BE2C (cell line): ENCODE results near the gene STX19.

Source experiments
- DNase-seq: peaks from one replicate; pipeline ENCODE4 v3.0.0-alpha.2; 2020
- H3K27me3 ChIP-seq: fragments of 250-450 bp; sonication (Bioruptor Pico); 2 replicates; pipeline ENCODE4 v1.5.1; 2020; ENCODE audit warnings: mild to moderate bottlenecking
- H3K36me3 ChIP-seq: fragments of 250-450 bp; sonication (Bioruptor Pico); 2 replicates; pipeline ENCODE4 v1.5.1; 2020; ENCODE audit warnings: mild to moderate bottlenecking
- H3K4me1 ChIP-seq: fragments of 250-450 bp; sonication (Bioruptor Pico); 2 replicates; pipeline ENCODE4 v1.5.1; 2020
- H3K4me3 ChIP-seq: 2 replicates; pipeline ENCODE4 v1.5.1; 2011; ENCODE audit warnings: low read depth, low read length
- H3K9me3 ChIP-seq: fragments of 250-450 bp; sonication (Bioruptor Pico); 2 replicates; pipeline ENCODE4 v1.5.1; 2020
- CTCF ChIP-seq: IDR thresholded peaks from 2 replicates; pipeline ENCODE4 v1.5.1; 2012; ENCODE audit warnings: mild to moderate bottlenecking, low read depth, low read length

STX19 gene

GRCh38 chr3:94015025-94015424 lies 13.4 kb downstream of the STX19 start:
- TF ChIP-seq CTCF, result no peak
- no peaks in the 10 kb centered on the region for H3K9me3 ChIP-seq
- no peaks in the 10 kb centered on the region for H3K27me3 ChIP-seq
- no peaks in the 10 kb centered on the region for H3K36me3 ChIP-seq
- H3K4me1 ChIP-seq, result no peaks in the 10 kb centered on the region; the same call in 1 of the 2 replicates
- H3K4me3 ChIP-seq, result no peak overlapping the region
- no peak for DNase-seq

GRCh38 chr3:94012185-94012584 lies 16.2 kb downstream of the STX19 start:
- H3K9me3 ChIP-seq, result no peaks in the 10 kb centered on the region
- H3K4me3 ChIP-seq, result no peak overlapping the region
- peaks cover 10% of the 10 kb centered on the region for H3K4me1 ChIP-seq
- no peaks in the 10 kb centered on the region for H3K36me3 ChIP-seq
- no peak for TF ChIP-seq CTCF
- no peaks in the 10 kb centered on the region for H3K27me3 ChIP-seq
- DNase-seq, result no peak

DNA sequence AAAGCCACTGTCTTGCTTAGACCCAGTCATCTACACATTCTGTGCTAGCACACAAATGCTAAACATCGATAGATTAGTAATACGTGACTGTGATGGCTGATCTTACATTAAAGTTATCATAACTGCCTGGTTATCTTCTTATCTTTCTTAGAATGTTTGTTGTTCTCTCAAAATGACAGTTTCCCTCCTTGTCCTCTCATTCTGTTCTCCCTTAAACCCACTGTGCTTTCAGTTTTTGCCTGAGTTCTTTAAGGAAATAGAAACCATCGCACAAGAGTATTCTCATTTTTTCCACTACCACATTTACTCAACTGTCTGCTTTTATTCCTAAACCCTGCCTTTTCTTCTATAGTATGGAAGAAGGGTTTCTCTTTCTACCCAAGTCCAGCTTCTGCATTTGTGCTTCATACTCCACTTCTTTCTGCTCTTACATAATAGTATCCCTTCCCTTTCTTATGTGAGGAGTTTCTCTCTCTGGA lies 17.1 kb downstream of the STX19 start:
- no peaks in the 10 kb centered on the region for H3K36me3 ChIP-seq
- TF ChIP-seq CTCF, result no peak
- no peaks in the 10 kb centered on the region for H3K9me3 ChIP-seq
- peaks cover 10% of the 10 kb centered on the region for H3K4me1 ChIP-seq
- H3K4me3 ChIP-seq, result no peak overlapping the region
- no peak for DNase-seq
- no peaks in the 10 kb centered on the region for H3K27me3 ChIP-seq

DNA sequence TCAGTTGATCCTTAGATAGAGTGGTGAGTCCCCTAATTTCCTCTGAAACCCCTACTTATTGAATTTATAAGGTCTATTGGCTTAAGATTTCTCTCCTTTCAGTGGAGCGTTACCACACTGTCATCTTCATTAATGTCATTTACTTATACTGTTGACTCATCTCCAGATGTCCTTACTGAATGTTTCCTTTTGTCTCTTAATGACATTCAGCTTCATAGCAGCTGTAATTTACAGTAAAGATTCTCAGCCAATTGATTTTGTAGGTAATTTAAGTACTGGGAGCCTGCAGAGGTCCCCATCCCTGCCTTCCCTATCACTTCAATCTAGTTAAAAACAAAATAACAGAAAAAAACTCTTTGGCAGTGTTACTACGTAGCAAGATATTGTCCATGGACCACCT lies 18.8 kb downstream of the STX19 start:
- DNase-seq, result peak; percentile 27
- H3K36me3 ChIP-seq, result no peaks in the 10 kb centered on the region
- no peak for TF ChIP-seq CTCF

DNA sequence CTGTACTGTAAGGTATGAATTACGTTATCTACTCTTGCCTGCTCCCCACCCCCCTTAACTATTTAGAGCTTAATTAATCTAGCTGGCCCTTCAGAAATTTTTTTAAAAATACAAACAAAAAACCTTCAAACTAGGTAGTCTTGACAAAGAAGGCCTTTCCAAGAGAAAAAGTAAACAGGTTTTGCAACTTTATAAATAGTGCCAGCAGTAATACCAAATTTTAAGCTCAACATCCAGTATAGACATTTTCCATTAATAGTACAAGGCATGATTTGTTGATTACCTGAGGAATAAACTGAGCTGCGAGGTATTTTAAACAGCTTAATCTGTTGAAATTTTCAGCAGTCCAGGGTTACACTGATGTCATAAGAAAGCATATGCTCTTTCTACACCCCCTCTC lies 20.1 kb downstream of the STX19 start:
- Histone ChIP-seq H3K36me3 (no peaks in the 10 kb centered on the region), H3K4me3 (no peak overlapping the region), H3K27me3 (no peaks in the 10 kb centered on the region), H3K9me3 (no peaks in the 10 kb centered on the region), H3K4me1 (peaks cover 15% of the 10 kb centered on the region)
- DNase-seq, result no peak
- TF ChIP-seq CTCF, result no peak

More for the DNA sequence above, 18.8 kb downstream of the STX19 start:
- Histone ChIP-seq H3K4me3 (no peak overlapping the region), H3K27me3 (no peaks in the 10 kb centered on the region), H3K9me3 (no peaks in the 10 kb centered on the region), H3K4me1 (peaks cover 15% of the 10 kb centered on the region)

- peak; percentile 86 for TF ChIP-seq CTCF
- peak overlapping the region; percentile 25; the same call in 1 of the 2 replicates for H3K4me3 ChIP-seq
- H3K9me3 ChIP-seq, result no peaks in the 10 kb centered on the region
- H3K27me3 ChIP-seq, result no peaks in the 10 kb centered on the region
- no peaks in the 10 kb centered on the region for H3K36me3 ChIP-seq
- DNase-seq, result no peak
- peaks cover 15% of the 10 kb centered on the region for H3K4me1 ChIP-seq
Observed at GRCh38 chr3:94004301-94004910, 24.0 kb downstream of the STX19 start.
